HCT116 (cell line): ENCODE measurements around the gene TPGS1. TPM values are rescaled to one million over a fixed set of nuclear protein-coding genes. Genes with fewer than 3 reads are reported as not detected.

ENCODE experiments used
- ATAC-seq: fragments of 200-7000 bp; cut with Tn5 transposase; 2 replicates; pipeline ENCODE4 v1.9.1; 2020; ENCODE audit warnings: mild to moderate bottlenecking, moderate library complexity
- BruUV-seq: library from RNA; stranded (reverse); fragments of 400-500 nt; replicated peaks from 2 replicates; lab custom pipeline; 2021; lab: Mats Ljungman, UMichigan
- CTCF ChIA-PET: fragments of 300-600 bp; sonication (Branson Sonifier 250); formaldehyde crosslinking; loops from one replicate; lab custom pipeline; 2021; ENCODE audit warnings: antibody characterized with exemption; lab: Charles Lee
- POLR2A ChIA-PET: fragments of 300-600, 350-600 bp; sonication (Branson Sonifier 250); formaldehyde crosslinking; loops from one replicate; lab custom pipeline; 2021; ENCODE audit warnings: antibody characterized with exemption; lab: Charles Lee
- RAD21 ChIA-PET, 2 experiments: fragments of 300-600 bp; sonication (Branson Sonifier 250); formaldehyde crosslinking; loops; one replicate each; lab custom pipeline; 2023; ENCODE audit warnings: low total read pairs in 2 of 2; ENCODE audit not compliant: uncharacterized antibody in 2 of 2, unreplicated experiment in 2 of 2, low non-redundant PET in 1 of 2; lab: Charles Lee
- DNase-seq: peaks from one replicate; pipeline ENCODE4 v3.0.0-alpha.2; 2010; ENCODE audit warnings: low read depth, low spot score
- H2AFZ ChIP-seq: fragments of 200-600 bp; shearing (Covaris generic), sonication (generic); 2 replicates; pipeline ENCODE4 v1.6.1; 2017; ENCODE audit warnings: low read depth, mixed run types, mixed read lengths, antibody characterized with exemption, low read length; ENCODE audit not compliant: poor library complexity, severe bottlenecking
- H3K27ac ChIP-seq: 2 replicates; pipeline ENCODE4 v1.5.1; 2012; ENCODE audit warnings: low read depth, low read length
- H3K27me3 ChIP-seq: fragments of 200-600 bp; sonication (generic); 2 replicates; pipeline ENCODE4 v1.6.1; 2016; ENCODE audit warnings: mixed run types, low read length, mixed read lengths; ENCODE audit not compliant: insufficient read depth
- H3K36me3 ChIP-seq, 2 experiments: fragments of 200-500 bp in 1 of 2; fragments of 200-600 bp in 1 of 2; sonication (Bioruptor generic) in 1 of 2; sonication (generic) in 1 of 2; 2 replicates each; pipeline versions ENCODE4 v1.5.1 to v1.6.1; 2014 to 2016; ENCODE audit warnings: low read length in 2 of 2, inconsistent platforms in 1 of 2, mixed read lengths in 1 of 2, mixed run types in 1 of 2; ENCODE audit not compliant: insufficient read depth in 2 of 2, control insufficient read depth in 1 of 2
- H3K4me1 ChIP-seq, 2 experiments: fragments of 200-600 bp in 1 of 2; sonication (generic) in 1 of 2; 2 replicates each; pipeline versions ENCODE4 v1.5.1 to v1.6.1; 2012 to 2017; ENCODE audit warnings: low read length in 2 of 2, inconsistent platforms in 1 of 2, mild to moderate bottlenecking in 1 of 2, mixed read lengths in 1 of 2, mixed run types in 1 of 2, moderate library complexity in 1 of 2; ENCODE audit not compliant: insufficient read depth in 2 of 2, control insufficient read depth in 1 of 2
- H3K4me2 ChIP-seq: fragments of 200-600 bp; sonication (generic); 2 replicates; pipeline ENCODE4 v1.6.1; 2017; ENCODE audit warnings: mixed run types, low read length, mixed read lengths
- H3K4me3 ChIP-seq, 2 experiments: fragments of 200-600 bp in 1 of 2; sonication (generic) in 1 of 2; replicated peaks in 1 of 2; 2 replicates each; pipeline ENCODE4 v1.5.1; 2011 to 2016; ENCODE audit warnings: low read length in 2 of 2, control low read depth in 1 of 2, low read depth in 1 of 2, mild to moderate bottlenecking in 1 of 2, mixed read lengths in 1 of 2, mixed run types in 1 of 2
- H3K79me2 ChIP-seq: fragments of 200-600 bp; sonication (generic); 2 replicates; pipeline ENCODE4 v1.6.1; 2017; ENCODE audit warnings: mild to moderate bottlenecking, mixed run types, low read length, moderate library complexity, mixed read lengths; ENCODE audit not compliant: insufficient read depth
- H3K9ac ChIP-seq: fragments of 200-600 bp; sonication (generic); 2 replicates; pipeline ENCODE4 v1.6.1; 2016; ENCODE audit warnings: low read length, mixed read lengths
- H3K9me2 ChIP-seq: fragments of 200-600 bp; sonication (generic), shearing (Covaris generic); 2 replicates; pipeline ENCODE4 v1.6.1; 2017; ENCODE audit warnings: mixed run types, mild to moderate bottlenecking, moderate library complexity; ENCODE audit not compliant: insufficient read depth
- H3K9me3 ChIP-seq, 2 experiments: fragments of 200-500 bp in 1 of 2; fragments of 200-600 bp in 1 of 2; sonication (Bioruptor generic) in 1 of 2; sonication (generic) in 1 of 2; 2 replicates each; pipeline ENCODE4 v1.6.1; 2014 to 2017; ENCODE audit warnings: low read length in 2 of 2, mixed read lengths in 2 of 2, inconsistent platforms in 1 of 2, low read depth in 1 of 2, mild to moderate bottlenecking in 1 of 2, mixed run types in 1 of 2, moderate library complexity in 1 of 2; ENCODE audit not compliant: control insufficient read depth in 1 of 2, insufficient read depth in 1 of 2
- H4K20me1 ChIP-seq: fragments of 200-600 bp; sonication (generic), shearing (Covaris generic); 2 replicates; pipeline ENCODE4 v1.6.1; 2017; ENCODE audit warnings: mixed run types, mild to moderate bottlenecking, moderate library complexity; ENCODE audit not compliant: insufficient read depth
- EGR1 ChIP-seq: IDR thresholded peaks from 2 replicates; pipeline ENCODE4 v1.6.1; 2012; ENCODE audit warnings: low read depth
- EZH2 ChIP-seq: fragments of 200-600 bp; sonication (generic); IDR thresholded peaks from 2 replicates; pipeline ENCODE4 v1.6.1; 2017; ENCODE audit warnings: antibody characterized with exemption, mixed run types
- EZH2phosphoT487 ChIP-seq: fragments of 200-600 bp; IDR thresholded peaks from 2 replicates; pipeline ENCODE4 v1.6.1; 2018; ENCODE audit warnings: antibody characterized with exemption, borderline replicate concordance
- FOSL1 ChIP-seq: IDR thresholded peaks from 2 replicates; pipeline ENCODE4 v1.6.1; 2012; ENCODE audit warnings: low read depth
- JUND ChIP-seq: IDR thresholded peaks from 2 replicates; pipeline ENCODE4 v1.6.1; 2012
- MAX ChIP-seq: IDR thresholded peaks from 2 replicates; pipeline ENCODE4 v1.6.1; 2012
- POLR2AphosphoS5 ChIP-seq: IDR thresholded peaks from 2 replicates; pipeline ENCODE4 v1.6.1; 2011; ENCODE audit warnings: mild to moderate bottlenecking, low read depth, low read length, moderate library complexity
- RAD21 ChIP-seq: IDR thresholded peaks from 2 replicates; pipeline ENCODE4 v1.6.1; 2012; ENCODE audit warnings: low read depth, mild to moderate bottlenecking
- REST ChIP-seq: IDR thresholded peaks from 2 replicates; pipeline ENCODE4 v1.6.1; 2012; ENCODE audit warnings: low read depth
- SP1 ChIP-seq: IDR thresholded peaks from 2 replicates; pipeline ENCODE4 v1.6.1; 2012; ENCODE audit warnings: low read depth
- SRF ChIP-seq: IDR thresholded peaks from 2 replicates; pipeline ENCODE4 v1.6.1; 2012; ENCODE audit warnings: low read depth
- YY1 ChIP-seq: IDR thresholded peaks from 2 replicates; pipeline ENCODE4 v1.6.1; 2011; ENCODE audit warnings: low read length, low read depth, moderate library complexity, mild to moderate bottlenecking; ENCODE audit not compliant: insufficient replicate concordance; ENCODE audit errors: extremely low read depth
- ZBTB33 ChIP-seq: IDR thresholded peaks from 2 replicates; pipeline ENCODE4 v1.6.1; 2011; ENCODE audit warnings: mild to moderate bottlenecking, low read length, moderate library complexity; ENCODE audit not compliant: insufficient replicate concordance; ENCODE audit errors: extremely low read depth
- ZNF274 ChIP-seq: fragments of 200-500 bp; sonication (Bioruptor generic); IDR thresholded peaks from 2 replicates; pipeline ENCODE4 v1.6.1; 2014; ENCODE audit warnings: mild to moderate bottlenecking, low read depth, low read length, inconsistent platforms
- intact Hi-C: fragments of 100-400 bp; cut with micrococcal nuclease; formaldehyde crosslinking; loops from 2 replicates; pipeline ENCODE4 v1.10.0; 2022
- total RNA-seq: library from RNA; stranded (reverse); gene quantifications from one replicate; pipeline ENCODE4 v1.2.1, GENCODE V29; 2021; ENCODE audit not compliant: unreplicated experiment

TPGS1 gene
- total RNA-seq, 1 experiment from 2014 or later = 19.1 TPM

GRCh38 chr19:525857-526419, 18.6 kb downstream of the TPGS1 start:
- peaks cover 7 to 17% of the 10 kb centered on the region in 2 experiments for H3K4me1 ChIP-seq
- no peaks in the 10 kb centered on the region; a peak in 1 of 4 replicates for H3K9me3 ChIP-seq
- DNase-seq (no peak), ATAC-seq (no peak)
- no peaks in the 10 kb centered on the region for H3K36me3 ChIP-seq
- CTCF ChIA-PET = interaction anchor here (0.6 to 1.9 kb wide), 2 partner anchors 15 to 145 kb away, joined by 4 to 6 read pairs; no protein-coding TSS in a partner anchor
- RAD21 ChIA-PET = no interaction called here
- no peaks in the 10 kb centered on the region for H3K79me2 ChIP-seq
- H3K9ac ChIP-seq = no peak overlapping the region
- no TSS peak for BruUV-seq
- H2AFZ ChIP-seq = no peak overlapping the region
- H3K4me3 ChIP-seq = no peak overlapping the region
- POLR2A ChIA-PET = interaction anchor here (0.7 kb wide), 1 partner anchor 49 kb away, joined by 3 read pairs; no protein-coding TSS in a partner anchor
- TF ChIP-seq JUND (no peak), YY1 (no peak), EZH2phosphoT487 (no peak), RAD21 (no peak), MAX (no peak), REST (no peak), POLR2AphosphoS5 (no peak), ZBTB33 (no peak), EGR1 (no peak), FOSL1 (no peak), ZNF274 (no peak), SRF (no peak), SP1 (no peak), EZH2 (no peak)
- TF ChIP-seq, all 23 proteins: peak for 0
- intact Hi-C loops = no loop called here
- Histone ChIP-seq H3K27me3 (no peaks in the 10 kb centered on the region), H4K20me1 (no peaks in the 10 kb centered on the region), H3K27ac (no peak overlapping the region), H3K9me2 (no peaks in the 10 kb centered on the region), H3K4me2 (no peak overlapping the region)
